Measurements from ENCODE around the gene PSMG2. TPM values are rescaled to one million over a fixed set of nuclear protein-coding genes. Genes with fewer than 3 reads are reported as not detected.

PSMG2 gene
- total and polyA plus RNA-seq, 9 of the 15 experiments (the other 6 are each of a cell fraction or from before 2014, with no cell fraction given) = 59.9 to 271 (median 111) TPM

GRCh38 chr18:12721495-12722275, 18.8 kb downstream of the PSMG2 start:
- BruUV-seq (replicated peaks) = no TSS peak
- Histone ChIP-seq H3K9me1 (ENCODE audit: control insufficient read depth, insufficient read depth, low read length) (no peaks in the 10 kb centered on the region), H4K20me1 (replicated peaks; ENCODE audit: control insufficient read depth, insufficient read depth, low read length) (no peaks in the 10 kb centered on the region), H3K4me3 (no peak overlapping the region), H3K27ac (ENCODE audit: extremely low read depth, low read depth, low read length) (no peak overlapping the region), H3K9ac (ENCODE audit: insufficient read depth in 1 of 2, low read depth in 2 of 2, low read length in 2 of 2) (no peak overlapping the region), H3K27me3 (ENCODE audit: control insufficient read depth in 2 of 2, insufficient read depth in 2 of 2, low read length in 2 of 2) (no peaks in the 10 kb centered on the region), H3K4me2 (ENCODE audit: insufficient read depth, low read length) (no peak overlapping the region), H3K36me3 (ENCODE audit: control insufficient read depth, insufficient read depth, low read length) (peaks cover 82% of the 10 kb centered on the region), H3K4me1 (replicated peaks in 1 of 2; ENCODE audit: control insufficient read depth in 2 of 2, insufficient read depth in 2 of 2, low read length in 2 of 2) (no peaks in the 10 kb centered on the region), H3K9me3 (replicated peaks; ENCODE audit: control insufficient read depth, insufficient read depth, low read depth, low read length) (no peaks in the 10 kb centered on the region), H2AFZ (ENCODE audit: low read depth, low read length) (no peak overlapping the region), H3K79me2 (ENCODE audit: control insufficient read depth, insufficient read depth, low read length) (no peaks in the 10 kb centered on the region)
- intact Hi-C loops (cut with micrococcal nuclease) = no loop called here
- in situ Hi-C loops (cut with MboI) = loop anchor here (10.0 kb wide), 1 partner anchor 433 kb away; no protein-coding TSS in a partner anchor
- CTCF ChIA-PET (ENCODE audit: low intra/inter-chr PET ratio) = no interaction called here
- peak; percentile 90 for TF ChIP-seq ZNF316 (IDR thresholded peaks at IDR 0.05)
- no peak for TF ChIP-seq ZNF561 (CRISPR knock-in tag; conservative IDR thresholded peaks at IDR 0.05)
- peak; percentile 76 for TF ChIP-seq C11orf30 (IDR thresholded peaks at IDR 0.05; ENCODE audit: low read depth)
- no peak for FAIRE-seq
- WGBS (ENCODE audit: insufficient coverage, low coverage, missing lambda C conversion rate) = 92% methylated on average over 5 of the region's 5 CpGs
- no peak for ATAC-seq
- POLR2A ChIA-PET = interaction anchor here (0.9 kb wide), 2 partner anchors 16 to 213 kb away, joined by 3 to 5 read pairs; no protein-coding TSS in a partner anchor
- no peak for DNase-seq (ENCODE audit: extremely low read depth in 1 of 4, low spot score in 3 of 4)

DNA sequence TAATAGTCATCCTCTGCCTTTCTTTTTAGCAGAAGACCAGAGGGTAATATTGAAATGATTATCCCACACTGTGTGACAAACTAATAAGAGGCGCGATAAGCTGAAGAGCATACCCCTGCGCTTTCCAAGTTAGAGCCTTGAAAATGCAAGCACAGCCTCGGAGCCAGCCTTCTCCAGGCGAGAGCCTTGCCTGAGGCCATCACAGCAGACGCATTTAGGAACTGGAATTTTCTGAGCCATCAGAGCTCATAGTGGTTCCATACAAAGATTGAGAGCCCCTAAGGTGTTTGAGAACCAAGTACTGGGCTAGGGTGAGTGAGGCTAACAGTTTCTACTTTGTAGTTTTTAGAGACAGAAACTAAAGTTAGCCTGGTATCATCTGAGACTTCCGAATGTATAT, 19.9 kb downstream of the PSMG2 start:
- Histone ChIP-seq H2AFZ (ENCODE audit: low read depth, low read length) (no peak overlapping the region), H3K27me3 (ENCODE audit: control insufficient read depth in 2 of 2, insufficient read depth in 2 of 2, low read length in 2 of 2) (no peaks in the 10 kb centered on the region), H3K4me2 (ENCODE audit: insufficient read depth, low read length) (no peak overlapping the region), H3K79me2 (ENCODE audit: control insufficient read depth, insufficient read depth, low read length) (no peaks in the 10 kb centered on the region), H3K27ac (ENCODE audit: extremely low read depth, low read depth, low read length) (no peak overlapping the region), H3K9ac (ENCODE audit: insufficient read depth in 1 of 2, low read depth in 2 of 2, low read length in 2 of 2) (no peak overlapping the region), H3K4me3 (no peak overlapping the region), H4K20me1 (replicated peaks; ENCODE audit: control insufficient read depth, insufficient read depth, low read length) (no peaks in the 10 kb centered on the region), H3K36me3 (ENCODE audit: control insufficient read depth, insufficient read depth, low read length) (peaks cover 76% of the 10 kb centered on the region), H3K4me1 (replicated peaks in 1 of 2; ENCODE audit: control insufficient read depth in 2 of 2, insufficient read depth in 2 of 2, low read length in 2 of 2) (no peaks in the 10 kb centered on the region), H3K9me3 (replicated peaks; ENCODE audit: control insufficient read depth, insufficient read depth, low read depth, low read length) (no peaks in the 10 kb centered on the region), H3K9me1 (ENCODE audit: control insufficient read depth, insufficient read depth, low read length) (no peaks in the 10 kb centered on the region)
- no peak for DNase-seq (ENCODE audit: extremely low read depth in 1 of 4, low spot score in 3 of 4)
- in situ Hi-C loops (cut with MboI) = loop anchor here (10.0 kb wide), 1 partner anchor 432 kb away; no protein-coding TSS in a partner anchor
- WGBS (ENCODE audit: insufficient coverage, low coverage, missing lambda C conversion rate) = 79% methylated on average over 7 of the region's 7 CpGs
- intact Hi-C loops (cut with micrococcal nuclease) = no loop called here
- TF ChIP-seq FOXA1 (IDR thresholded peaks at IDR 0.05; ENCODE audit: borderline replicate concordance) (no peak), AFF4 (CRISPR knock-in tag; IDR thresholded peaks at IDR 0.05) (no peak), SPI1 (IDR thresholded peaks at IDR 0.05; ENCODE audit: borderline replicate concordance, low read depth, low read length) (no peak), KDM4B (IDR thresholded peaks at IDR 0.05; ENCODE audit: borderline replicate concordance in 2 of 2, low read depth in 1 of 2) (no peak)
- TF ChIP-seq, protein P1, sequence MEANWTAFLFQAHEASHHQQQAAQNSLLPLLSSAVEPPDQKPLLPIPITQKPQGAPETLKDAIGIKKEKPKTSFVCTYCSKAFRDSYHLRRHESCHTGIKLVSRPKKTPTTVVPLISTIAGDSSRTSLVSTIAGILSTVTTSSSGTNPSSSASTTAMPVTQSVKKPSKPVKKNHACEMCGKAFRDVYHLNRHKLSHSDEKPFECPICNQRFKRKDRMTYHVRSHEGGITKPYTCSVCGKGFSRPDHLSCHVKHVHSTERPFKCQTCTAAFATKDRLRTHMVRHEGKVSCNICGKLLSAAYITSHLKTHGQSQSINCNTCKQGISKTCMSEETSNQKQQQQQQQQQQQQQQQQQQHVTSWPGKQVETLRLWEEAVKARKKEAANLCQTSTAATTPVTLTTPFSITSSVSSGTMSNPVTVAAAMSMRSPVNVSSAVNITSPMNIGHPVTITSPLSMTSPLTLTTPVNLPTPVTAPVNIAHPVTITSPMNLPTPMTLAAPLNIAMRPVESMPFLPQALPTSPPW (CRISPR knock-in tag; IDR thresholded peaks at IDR 0.05) = no peak
- ChIA-PET CTCF (ENCODE audit: low intra/inter-chr PET ratio) (no interaction called here), POLR2A (interaction anchor here (0.6 to 1.0 kb wide), 3 partner anchors 17 to 212 kb away, joined by 3 read pairs; no protein-coding TSS in a partner anchor)
- no TSS peak for BruUV-seq (replicated peaks)
- no peak for ATAC-seq
- FAIRE-seq = no peak

All from K562 (cell line).